ENCODE measurements around the gene KSR1. TPM values are rescaled to one million over a fixed set of nuclear protein-coding genes. Genes with fewer than 3 reads are reported as not detected.

Gene KSR1
- 4.1 and 8.7 TPM in 2 replicates for total RNA-seq

DNA sequence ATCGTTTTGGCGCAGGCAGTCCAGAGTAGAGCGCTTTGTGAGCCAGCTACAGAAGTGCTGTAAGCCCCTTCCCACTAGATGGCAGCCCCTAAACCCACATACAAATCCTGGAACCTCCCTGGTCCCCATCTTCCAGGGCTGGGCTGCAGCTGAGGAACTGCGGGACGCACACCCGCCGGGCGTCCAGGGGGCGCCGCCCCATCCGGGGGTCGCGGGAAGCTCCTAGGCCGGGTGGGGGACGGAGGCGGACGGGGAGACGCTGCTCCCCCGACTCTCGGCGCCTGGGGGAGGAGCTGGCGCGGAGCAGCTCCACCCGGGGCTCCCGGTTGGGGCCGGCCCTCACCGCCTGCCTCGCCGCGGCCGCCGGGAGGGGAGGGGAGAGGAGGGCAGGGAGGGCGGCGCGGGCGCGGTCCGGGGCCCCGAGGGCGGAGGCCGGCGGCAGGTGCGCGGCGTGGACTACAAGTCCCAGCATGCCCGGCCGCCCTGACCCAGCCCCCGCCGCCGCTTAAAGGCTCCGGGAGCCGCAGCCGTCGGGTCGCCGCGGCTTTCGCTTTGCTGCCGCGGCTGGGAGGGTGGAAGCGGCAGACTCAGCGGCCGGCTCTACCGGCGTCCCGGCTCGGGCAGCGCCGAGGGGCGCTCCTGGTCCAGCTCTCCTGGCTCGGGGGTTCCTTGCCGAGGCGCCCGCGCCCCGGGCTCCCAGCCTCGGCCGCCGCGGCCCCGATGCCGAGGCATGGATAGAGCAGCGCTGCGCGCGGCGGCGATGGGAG is at the start of gene KSR1:
TSS of gene KSR1 (plus strand) at position 535 of the 767 bp plus-strand sequence. CDS start at position 731, 196 bp downstream.

DNA sequence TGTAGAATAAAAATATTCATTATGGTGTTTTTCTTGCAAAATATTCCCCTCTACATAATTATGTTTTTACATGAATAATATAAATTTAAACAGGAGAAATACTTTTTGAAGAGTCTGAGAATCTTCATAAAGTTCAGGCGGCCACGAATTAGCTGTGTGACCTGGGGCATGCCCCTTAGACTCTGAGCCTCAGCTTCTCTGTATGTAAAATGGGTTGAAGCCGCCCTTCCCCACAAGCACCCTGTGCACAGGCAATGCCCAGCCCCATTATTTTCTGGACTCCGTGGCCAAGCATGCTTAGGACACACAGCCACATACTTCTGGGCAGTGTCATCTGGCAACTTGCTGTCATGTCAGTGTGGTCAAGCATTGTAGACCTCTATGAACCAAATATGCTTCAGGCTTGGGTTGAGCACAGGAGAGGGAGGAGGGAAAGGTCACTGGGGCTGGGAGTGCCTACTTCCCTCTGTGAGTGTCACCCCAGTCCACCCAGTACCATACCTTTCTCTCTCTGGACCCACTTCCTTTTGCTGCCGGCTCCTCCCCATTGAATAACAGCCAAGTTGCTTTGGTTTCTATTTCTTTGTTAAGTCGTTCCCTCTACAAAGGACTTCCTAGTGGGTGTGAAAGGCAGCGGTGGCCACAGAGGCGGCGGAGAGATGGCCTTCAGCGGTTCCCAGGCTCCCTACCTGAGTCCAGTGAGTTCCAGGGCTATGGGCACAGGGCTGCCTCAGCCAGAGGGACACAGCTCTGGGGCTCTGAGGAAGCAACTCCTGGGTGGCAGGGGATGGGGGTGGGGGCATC is 174.6 kb downstream of the KSR1 start, which contains the start of gene LGALS9:
TSS of gene LGALS9 (plus strand) at position 582 of the 804 bp plus-strand sequence. CDS start at position 660, 78 bp downstream.

Other genes starting within 250 kb of the KSR1 start
- gene WSB1, start 162.3 kb upstream of the KSR1 start, total RNA-seq, result 62.4 and 243 TPM in 2 replicates
- 0.38 TPM in 1 of 2 replicates, not detected in the other for gene LGALS9, start 174.7 kb downstream of the KSR1 start, total RNA-seq